HL-60/S4 treated with phorbol 12-myristate 13-acetate at 8.2 ng/mL for 4 days and 3 days (cell line): Measurements from ENCODE around the gene BCHE.

Source experiments
- in situ Hi-C: fragments of 300-500 bp; cut with MboI; formaldehyde crosslinking; loops from 2 replicates; pipeline ENCODE4 v1.15.0; 2022; ENCODE audit warnings: low sequenced_read_pairs

The BCHE gene

GRCh38 chr3:165753560-165753959 is 83.7 kb downstream of the BCHE start:
- in situ Hi-C loops: no loop called here

- in situ Hi-C loops: no loop called here
These were observed 85.6 kb downstream of the BCHE start for GRCh38 chr3:165751637-165752036.

- in situ Hi-C loops: no loop called here
These were observed 87.4 kb downstream of the BCHE start for GRCh38 chr3:165749821-165750220.

- in situ Hi-C loops: no loop called here
These were observed 88.0 kb downstream of the BCHE start for GRCh38 chr3:165749241-165749640.

- in situ Hi-C loops: no loop called here
These were observed 89.1 kb downstream of the BCHE start for GRCh38 chr3:165748094-165748493.

- in situ Hi-C loops: no loop called here
These were observed 90.3 kb downstream of the BCHE start for GRCh38 chr3:165746874-165747273.

- in situ Hi-C loops: no loop called here
These were observed 93.2 kb downstream of the BCHE start for GRCh38 chr3:165744025-165744424.

GRCh38 chr3:165742351-165742750 is 94.9 kb downstream of the BCHE start:
- in situ Hi-C loops: no loop called here

- in situ Hi-C loops: no loop called here
These were observed 107.5 kb downstream of the BCHE start for GRCh38 chr3:165729756-165730155.

GRCh38 chr3:165728924-165729323 is 108.3 kb downstream of the BCHE start:
- in situ Hi-C loops: no loop called here

- in situ Hi-C loops: no loop called here
These were observed 111.9 kb downstream of the BCHE start for GRCh38 chr3:165725296-165725695.
